HL-60 (cell line): ENCODE measurements around the gene GRID1.
"Not testable (repeated sequence)": the region's sequence is repeated elsewhere in the genome, so short reads cannot be mapped to it uniquely, and the experiment has no call there.

ENCODE experiments used
- DNase-seq, 2 experiments: peaks; one replicate each; pipeline ENCODE4 v3.0.0-alpha.2; 2010 to 2020; ENCODE audit warnings: low read depth in 1 of 2, low spot score in 1 of 2
- H3K27ac ChIP-seq: fragments of 250-450 bp; sonication (Bioruptor Pico); replicated peaks from 2 replicates; pipeline ENCODE4 v1.5.1; 2020; ENCODE audit warnings: mild to moderate bottlenecking, moderate library complexity
- H3K27me3 ChIP-seq: fragments of 250-450 bp; sonication (Bioruptor Pico); 2 replicates; pipeline ENCODE4 v1.5.1; 2021; ENCODE audit warnings: mild to moderate bottlenecking, moderate library complexity; ENCODE audit not compliant: insufficient read depth, poor library complexity, severe bottlenecking
- H3K4me3 ChIP-seq: replicated peaks from 2 replicates; pipeline ENCODE4 v1.5.1; 2011; ENCODE audit warnings: mild to moderate bottlenecking, control low read depth, low read length; ENCODE audit not compliant: insufficient read depth
- GABPA ChIP-seq: IDR thresholded peaks from 2 replicates; pipeline ENCODE4 v1.6.1; 2012; ENCODE audit warnings: low read depth
- POLR2AphosphoS5 ChIP-seq: IDR thresholded peaks from 2 replicates; pipeline ENCODE4 v1.6.1; 2012; ENCODE audit warnings: low read depth
- SPI1 ChIP-seq: IDR thresholded peaks from 2 replicates; pipeline ENCODE4 v1.6.1; 2012; ENCODE audit warnings: low read depth, mild to moderate bottlenecking, borderline replicate concordance
- TF ChIP-seq, protein P1 (sequence below): IDR thresholded peaks from 2 replicates; pipeline ENCODE4 v1.6.1; 2012; ENCODE audit warnings: low read depth; ENCODE audit not compliant: insufficient replicate concordance
- TF ChIP-seq, protein P2 (sequence below): IDR thresholded peaks from one replicate; pipeline ENCODE4 v1.5.1; 2011; ENCODE audit warnings: low read length, control low read depth, inconsistent platforms; ENCODE audit not compliant: insufficient read depth

The GRID1 gene

DNA sequence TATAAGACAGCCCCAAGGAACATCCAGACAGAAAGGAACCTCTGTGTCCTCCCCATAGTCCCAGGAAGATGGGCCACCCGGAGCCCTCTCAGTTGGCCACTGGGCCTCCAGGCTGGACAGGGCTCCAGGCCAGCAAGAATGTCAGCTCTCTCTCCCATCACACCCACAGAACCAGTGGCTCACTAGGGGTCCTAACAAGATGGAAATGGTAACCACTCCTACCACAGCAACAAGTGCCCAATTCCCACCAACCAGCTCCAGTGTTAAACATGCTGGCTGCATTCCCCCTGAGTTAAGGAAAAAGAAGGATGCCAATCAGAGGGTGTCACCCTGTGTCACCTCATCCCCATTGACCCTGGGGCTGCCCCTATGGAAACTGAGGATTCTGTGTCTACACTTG lies 333.0 kb downstream of the GRID1 start:
- H3K4me3 ChIP-seq = no peak overlapping the region
- no peak for TF ChIP-seq POLR2AphosphoS5
- TF ChIP-seq GABPA = no peak
- TF ChIP-seq, protein P1, sequence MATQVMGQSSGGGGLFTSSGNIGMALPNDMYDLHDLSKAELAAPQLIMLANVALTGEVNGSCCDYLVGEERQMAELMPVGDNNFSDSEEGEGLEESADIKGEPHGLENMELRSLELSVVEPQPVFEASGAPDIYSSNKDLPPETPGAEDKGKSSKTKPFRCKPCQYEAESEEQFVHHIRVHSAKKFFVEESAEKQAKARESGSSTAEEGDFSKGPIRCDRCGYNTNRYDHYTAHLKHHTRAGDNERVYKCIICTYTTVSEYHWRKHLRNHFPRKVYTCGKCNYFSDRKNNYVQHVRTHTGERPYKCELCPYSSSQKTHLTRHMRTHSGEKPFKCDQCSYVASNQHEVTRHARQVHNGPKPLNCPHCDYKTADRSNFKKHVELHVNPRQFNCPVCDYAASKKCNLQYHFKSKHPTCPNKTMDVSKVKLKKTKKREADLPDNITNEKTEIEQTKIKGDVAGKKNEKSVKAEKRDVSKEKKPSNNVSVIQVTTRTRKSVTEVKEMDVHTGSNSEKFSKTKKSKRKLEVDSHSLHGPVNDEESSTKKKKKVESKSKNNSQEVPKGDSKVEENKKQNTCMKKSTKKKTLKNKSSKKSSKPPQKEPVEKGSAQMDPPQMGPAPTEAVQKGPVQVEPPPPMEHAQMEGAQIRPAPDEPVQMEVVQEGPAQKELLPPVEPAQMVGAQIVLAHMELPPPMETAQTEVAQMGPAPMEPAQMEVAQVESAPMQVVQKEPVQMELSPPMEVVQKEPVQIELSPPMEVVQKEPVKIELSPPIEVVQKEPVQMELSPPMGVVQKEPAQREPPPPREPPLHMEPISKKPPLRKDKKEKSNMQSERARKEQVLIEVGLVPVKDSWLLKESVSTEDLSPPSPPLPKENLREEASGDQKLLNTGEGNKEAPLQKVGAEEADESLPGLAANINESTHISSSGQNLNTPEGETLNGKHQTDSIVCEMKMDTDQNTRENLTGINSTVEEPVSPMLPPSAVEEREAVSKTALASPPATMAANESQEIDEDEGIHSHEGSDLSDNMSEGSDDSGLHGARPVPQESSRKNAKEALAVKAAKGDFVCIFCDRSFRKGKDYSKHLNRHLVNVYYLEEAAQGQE = no peak
- no peak for TF ChIP-seq SPI1
- DNase-seq = no peak
- H3K27me3 ChIP-seq = no peaks in the 10 kb centered on the region
- no peak overlapping the region for H3K27ac ChIP-seq

DNA sequence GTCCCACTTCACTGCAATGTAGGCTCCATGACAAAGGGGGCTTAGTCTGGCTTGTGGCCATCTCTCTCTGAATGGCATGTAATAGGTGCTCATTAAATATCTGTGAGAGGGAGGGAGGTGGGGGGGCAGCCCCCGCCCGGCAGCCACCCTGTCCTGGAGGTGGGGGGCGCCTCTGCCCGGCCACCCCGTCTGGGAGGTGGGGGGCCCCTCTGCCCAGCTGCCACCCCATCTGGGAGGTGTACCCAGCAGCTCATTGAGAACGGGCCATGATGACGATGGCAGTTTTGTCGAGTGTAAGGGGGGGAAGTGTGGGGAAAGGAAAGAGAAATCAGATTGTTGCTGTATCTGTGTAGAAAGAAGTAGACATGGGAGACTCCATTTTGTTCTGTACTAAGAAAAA lies 334.5 kb downstream of the GRID1 start:
- H3K27ac ChIP-seq, H3K4me3 ChIP-seq, H3K27me3 ChIP-seq, DNase-seq: not testable (repeated sequence)

DNA sequence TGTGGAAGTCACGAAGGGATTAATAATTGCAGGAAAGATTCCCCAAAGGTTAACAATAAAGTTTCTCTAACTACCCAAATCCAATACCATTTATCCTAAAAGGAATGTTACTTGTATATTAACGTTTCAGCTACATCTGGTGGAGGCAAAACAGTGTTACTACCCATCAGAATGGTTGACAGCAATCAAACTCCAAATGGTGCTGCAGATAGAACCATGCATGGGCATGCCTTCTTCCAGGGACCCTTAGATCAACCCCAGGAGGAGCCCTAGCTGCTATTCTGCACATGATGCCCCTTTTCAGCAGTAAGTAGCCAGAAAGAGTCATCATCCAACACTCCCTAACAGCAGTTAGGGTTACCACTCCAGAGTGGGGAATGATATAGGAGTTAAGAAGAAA lies 336.3 kb downstream of the GRID1 start:
- TF ChIP-seq, protein P1 = no peak
- TF ChIP-seq POLR2AphosphoS5 (no peak), GABPA (no peak), SPI1 (no peak)
- TF ChIP-seq, protein P2, sequence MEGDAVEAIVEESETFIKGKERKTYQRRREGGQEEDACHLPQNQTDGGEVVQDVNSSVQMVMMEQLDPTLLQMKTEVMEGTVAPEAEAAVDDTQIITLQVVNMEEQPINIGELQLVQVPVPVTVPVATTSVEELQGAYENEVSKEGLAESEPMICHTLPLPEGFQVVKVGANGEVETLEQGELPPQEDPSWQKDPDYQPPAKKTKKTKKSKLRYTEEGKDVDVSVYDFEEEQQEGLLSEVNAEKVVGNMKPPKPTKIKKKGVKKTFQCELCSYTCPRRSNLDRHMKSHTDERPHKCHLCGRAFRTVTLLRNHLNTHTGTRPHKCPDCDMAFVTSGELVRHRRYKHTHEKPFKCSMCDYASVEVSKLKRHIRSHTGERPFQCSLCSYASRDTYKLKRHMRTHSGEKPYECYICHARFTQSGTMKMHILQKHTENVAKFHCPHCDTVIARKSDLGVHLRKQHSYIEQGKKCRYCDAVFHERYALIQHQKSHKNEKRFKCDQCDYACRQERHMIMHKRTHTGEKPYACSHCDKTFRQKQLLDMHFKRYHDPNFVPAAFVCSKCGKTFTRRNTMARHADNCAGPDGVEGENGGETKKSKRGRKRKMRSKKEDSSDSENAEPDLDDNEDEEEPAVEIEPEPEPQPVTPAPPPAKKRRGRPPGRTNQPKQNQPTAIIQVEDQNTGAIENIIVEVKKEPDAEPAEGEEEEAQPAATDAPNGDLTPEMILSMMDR = no peak
- DNase-seq = no peak
- H3K27ac ChIP-seq = no peak overlapping the region
- no peaks in the 10 kb centered on the region for H3K27me3 ChIP-seq
- H3K4me3 ChIP-seq = no peak overlapping the region

DNA sequence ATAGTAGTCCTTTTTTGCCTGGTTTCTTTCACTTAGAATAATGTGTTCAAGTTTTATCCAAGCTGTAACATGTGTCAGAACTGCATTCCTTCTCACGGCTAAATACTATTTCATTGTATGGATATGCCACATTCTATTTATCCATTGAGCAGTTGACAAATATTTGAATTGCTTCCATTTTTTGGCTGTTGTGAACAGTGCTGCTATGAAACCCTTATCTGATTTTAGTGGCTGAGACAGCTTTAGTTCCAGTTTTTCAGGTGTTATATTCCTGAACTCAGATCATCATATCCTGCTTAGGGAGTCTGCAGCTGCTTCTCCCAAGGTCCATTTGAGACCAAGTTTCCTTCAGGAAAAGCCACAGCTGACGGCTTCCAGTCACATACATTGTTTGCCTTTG lies 339.2 kb downstream of the GRID1 start:
- Histone ChIP-seq H3K27ac (no peak overlapping the region), H3K27me3 (no peaks in the 10 kb centered on the region), H3K4me3 (no peak overlapping the region)
- TF ChIP-seq, protein P2 = no peak
- TF ChIP-seq SPI1 (no peak), GABPA (no peak), POLR2AphosphoS5 (no peak)
- TF ChIP-seq, protein P1 = no peak
- no peak for DNase-seq
